22Rv1 (cell line): ENCODE measurements around the gene SMYD1.

Experiments used
- CTCF ChIP-seq: fragments of 450-650 bp; IDR thresholded peaks from 2 replicates; pipeline ENCODE4 v1.5.1; 2017; ENCODE audit warnings: mild to moderate bottlenecking
- ZFX ChIP-seq: fragments of 450-650 bp; IDR thresholded peaks from 2 replicates; pipeline ENCODE4 v1.6.1; 2017; ENCODE audit warnings: antibody characterized with exemption, borderline replicate concordance

GRCh38 chr2:88069117-88069516 lies 1.5 kb downstream of the SMYD1 start:
- TF ChIP-seq CTCF, result no peak
- TF ChIP-seq ZFX, result no peak
